Measurements from ENCODE around the gene CLPTM1. TPM values are rescaled to one million over a fixed set of nuclear protein-coding genes. Genes with fewer than 3 reads are reported as not detected.
A peak's percentile ranks its signal among the peaks of the same experiment; 100 is the strongest.

Gene CLPTM1
- total RNA-seq, 6 donors from 2014 or later: 53.4 to 139 (median 99.6) TPM

- DNase-seq (no peak), ATAC-seq (ENCODE audit: low FRiP score in 2 of 2) (no peak)
- peaks cover 0 to 9% (median 1%) of the 10 kb centered on the region in 4 donors for H3K36me3 ChIP-seq
- H3K9me3 ChIP-seq: no peaks in the 10 kb centered on the region
- H3K27me3 ChIP-seq: no peaks in the 10 kb centered on the region
- TF ChIP-seq POLR2A (IDR thresholded peaks at IDR 0.05): no peak
- TF ChIP-seq CTCF (IDR thresholded peaks at IDR 0.05): no peak
- no peak for TF ChIP-seq POLR2AphosphoS5 (IDR thresholded peaks at IDR 0.05)
- TF ChIP-seq EP300 (IDR thresholded peaks at IDR 0.05): no peak
- no peak overlapping the region for H3K4me3 ChIP-seq
- WGBS, 2 donors: 84 to 89% methylated on average over 5 of the region's 5 CpGs
- no peak overlapping the region for H3K27ac ChIP-seq
- H3K4me1 ChIP-seq: peaks cover 0 to 9% (median 5%) of the 10 kb centered on the region in 4 donors
Observed at GRCh38 chr19:44948237-44948636, 6.9 kb upstream of the CLPTM1 start.

- DNase-seq (no peak), ATAC-seq (ENCODE audit: low FRiP score in 2 of 2) (no peak)
- peaks cover 0 to 9% (median 1%) of the 10 kb centered on the region in 4 donors for H3K36me3 ChIP-seq
- no peak overlapping the region for H3K27ac ChIP-seq
- H3K4me1 ChIP-seq: peaks cover 4 to 11% (median 7%) of the 10 kb centered on the region in 4 donors
- no peak overlapping the region for H3K4me3 ChIP-seq
- TF ChIP-seq POLR2AphosphoS5 (IDR thresholded peaks at IDR 0.05) (no peak), POLR2A (IDR thresholded peaks at IDR 0.05) (no peak), EP300 (IDR thresholded peaks at IDR 0.05) (no peak), CTCF (IDR thresholded peaks at IDR 0.05) (no peak)
- H3K27me3 ChIP-seq: no peaks in the 10 kb centered on the region
- no peaks in the 10 kb centered on the region for H3K9me3 ChIP-seq
- WGBS, 2 donors: 88 to 89% methylated on average over 4 to 5 of the region's 5 CpGs
Observed at GRCh38 chr19:44948763-44949374, 6.3 kb upstream of the CLPTM1 start.

- WGBS, 2 donors: 85 to 93% methylated on average over 9 of the region's 9 CpGs
- peaks cover 9 to 17% (median 13%) of the 10 kb centered on the region in 4 donors for H3K4me1 ChIP-seq
- no peak for DNase-seq
- H3K27me3 ChIP-seq: no peaks in the 10 kb centered on the region
- no peak for ATAC-seq (ENCODE audit: low FRiP score in 2 of 2)
- no peaks in the 10 kb centered on the region for H3K9me3 ChIP-seq
- H3K27ac ChIP-seq: no peak overlapping the region
- H3K4me3 ChIP-seq: no peak overlapping the region
- H3K36me3 ChIP-seq: peaks cover 0 to 9% (median 1%) of the 10 kb centered on the region in 4 donors
- no peak for TF ChIP-seq EP300 (IDR thresholded peaks at IDR 0.05)
- no peak for TF ChIP-seq CTCF (IDR thresholded peaks at IDR 0.05)
- TF ChIP-seq POLR2A (IDR thresholded peaks at IDR 0.05): no peak
- no peak for TF ChIP-seq POLR2AphosphoS5 (IDR thresholded peaks at IDR 0.05)
Observed at GRCh38 chr19:44949550-44949949, 5.6 kb upstream of the CLPTM1 start.

DNA sequence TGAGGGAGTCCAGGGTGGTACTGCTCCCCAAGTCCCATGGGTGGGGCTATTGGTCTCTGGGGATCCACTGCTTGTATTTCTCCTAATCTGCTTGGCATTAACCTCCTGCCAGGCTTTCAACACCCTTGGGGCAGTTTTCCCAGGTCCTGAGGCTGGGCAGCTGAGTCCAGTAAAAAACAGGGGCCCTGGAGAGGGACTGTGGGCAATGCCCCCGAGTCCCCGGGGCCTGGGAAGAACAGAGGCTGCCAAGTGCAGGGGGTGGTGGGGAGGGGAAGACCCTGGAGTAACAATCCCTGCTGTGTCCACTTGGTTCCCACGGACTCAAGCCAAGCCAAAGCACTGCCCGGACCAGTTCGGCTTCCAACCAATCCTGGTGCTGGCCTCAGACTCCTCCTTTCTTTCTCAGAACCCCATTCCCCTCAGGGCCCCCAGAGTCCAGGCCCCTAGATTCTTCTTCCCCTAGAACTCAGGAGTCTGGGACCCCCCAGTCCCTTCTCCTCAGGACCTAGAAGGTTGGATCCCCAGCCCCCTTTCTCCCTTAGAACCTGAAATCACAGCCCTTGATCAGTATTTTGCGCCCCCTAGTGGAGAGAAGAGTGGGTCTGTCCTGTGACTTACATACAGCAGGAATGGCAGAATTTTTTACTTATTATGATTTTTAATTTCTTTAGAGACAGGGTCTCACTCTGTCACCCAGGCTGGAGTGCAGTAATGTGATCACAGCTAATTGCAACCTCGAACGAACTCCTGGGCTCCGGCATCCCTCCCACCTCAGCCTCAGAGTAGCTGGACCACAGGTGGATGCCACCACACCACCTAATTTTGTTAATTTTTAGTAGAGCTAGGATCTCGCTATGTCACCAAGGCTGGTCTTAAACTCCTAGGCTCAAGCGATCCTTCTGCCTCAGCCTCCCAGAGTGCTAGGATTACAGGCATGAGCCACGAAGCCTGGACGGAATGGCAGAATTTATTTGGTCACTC is 3.7 kb upstream of the CLPTM1 start:
- H3K4me1 ChIP-seq: peaks cover 17 to 26% (median 22%) of the 10 kb centered on the region in 4 donors
- peak; percentile 63 to 83 (median 76) for TF ChIP-seq CTCF (IDR thresholded peaks at IDR 0.05)
- no peak for TF ChIP-seq POLR2AphosphoS5 (IDR thresholded peaks at IDR 0.05)
- peak in 1 of 2 donors; percentile 60 for DNase-seq
- no peak overlapping the region for H3K4me3 ChIP-seq
- no peaks in the 10 kb centered on the region for H3K9me3 ChIP-seq
- ATAC-seq (ENCODE audit: low FRiP score in 2 of 2): peak in 1 of 2 donors; percentile 54
- no peaks in the 10 kb centered on the region for H3K27me3 ChIP-seq
- WGBS, 2 donors: 39 to 53% methylated on average over 11 to 13 of the region's 13 CpGs
- H3K27ac ChIP-seq: peak overlapping the region in 1 of 4 donors; percentile 49
- peaks cover 0 to 9% (median 1%) of the 10 kb centered on the region in 4 donors for H3K36me3 ChIP-seq
